Lower lobe of right lung (tissue), 2 donors: ENCODE data around the gene FAM240A. TPM values are rescaled to one million over a fixed set of nuclear protein-coding genes. Genes with fewer than 3 reads are reported as not detected.
"Not testable (repeated sequence)": the region's sequence is repeated elsewhere in the genome, so short reads cannot be mapped to it uniquely, and the experiment has no call there.

Source experiments
- ATAC-seq, 2 donors: fragments of 200-7000 bp; cut with Tn5 transposase; one replicate each; pipeline ENCODE4 v1.9.1; 2020 to 2022; ENCODE audit warnings: mild to moderate bottlenecking in 2 of 2, moderate library complexity in 2 of 2
- DNase-seq: peaks from one replicate; pipeline ENCODE4 v3.0.0-alpha.2; 2020
- H3K27ac ChIP-seq: fragments of 200-600 bp; one replicate; pipeline ENCODE4 v1.8.0; 2022
- H3K27me3 ChIP-seq: fragments of 200-600 bp; one replicate; pipeline ENCODE4 v1.8.0; 2022; ENCODE audit warnings: low read depth
- H3K36me3 ChIP-seq: fragments of 200-600 bp; one replicate; pipeline ENCODE4 v1.8.0; 2022; ENCODE audit warnings: mild to moderate bottlenecking
- H3K4me1 ChIP-seq: fragments of 200-600 bp; one replicate; pipeline ENCODE4 v1.8.0; 2022
- H3K4me3 ChIP-seq: fragments of 200-600 bp; one replicate; pipeline ENCODE4 v1.8.0; 2022; ENCODE audit warnings: mild to moderate bottlenecking
- H3K9me3 ChIP-seq: fragments of 200-600 bp; one replicate; pipeline ENCODE4 v1.8.0; 2022
- CTCF ChIP-seq: fragments of 200-600 bp; IDR thresholded peaks from one replicate; pipeline ENCODE4 v1.8.0; 2022; ENCODE audit warnings: antibody characterized with exemption, mild to moderate bottlenecking
- intact Hi-C: fragments of 100-400 bp; cut with DNase I; formaldehyde crosslinking; loops from one replicate; pipeline ENCODE4 v1.11.0; 2022
- total RNA-seq: library from RNA; stranded (reverse); fragmentation: NEBNext Ultra II Directional; extraction: Animal tissue kit (Norgen Biotek cat#: 25700); gene quantifications from one replicate; pipeline ENCODE4 v1.2.1, GENCODE V29; 2021
- donor health status: DM: no; HTN: yes; CAD: no; lungs with severe emphysema.

Gene FAM240A
- total RNA-seq, 1 donor from 2014 or later = not detected

- Histone ChIP-seq H3K4me1 (peaks cover 8% of the 10 kb centered on the region), H3K36me3 (no peaks in the 10 kb centered on the region), H3K27ac (no peak overlapping the region), H3K9me3 (no peaks in the 10 kb centered on the region), H3K4me3 (no peak overlapping the region), H3K27me3 (peaks cover 14% of the 10 kb centered on the region)
- DNase-seq (no peak), ATAC-seq (no peak)
- no peak for TF ChIP-seq CTCF
- intact Hi-C loops = no loop called here
Measured at GRCh38 chr3:46576386-46576785, 35.9 kb upstream of the FAM240A start.

- H3K4me3 ChIP-seq = no peak overlapping the region
- TF ChIP-seq CTCF = no peak
- intact Hi-C loops = no loop called here
Measured at GRCh38 chr3:46576879-46577278, 35.4 kb upstream of the FAM240A start.

GRCh38 chr3:46577580-46578249, 34.6 kb upstream of the FAM240A start:
- H3K36me3 ChIP-seq, H3K9me3 ChIP-seq, DNase-seq, intact Hi-C loops, H3K4me3 ChIP-seq, H3K4me1 ChIP-seq, H3K27ac ChIP-seq, ATAC-seq: not testable (repeated sequence)
- H3K27me3 ChIP-seq = peaks cover 14% of the 10 kb centered on the region

More at GRCh38 chr3:46576879-46577278, 35.4 kb upstream of the FAM240A start:
- DNase-seq = no peak
- Histone ChIP-seq H3K9me3 (no peaks in the 10 kb centered on the region), H3K4me1 (peaks cover 8% of the 10 kb centered on the region), H3K36me3 (no peaks in the 10 kb centered on the region), H3K27ac (no peak overlapping the region), H3K27me3 (peaks cover 14% of the 10 kb centered on the region)
- peak; percentile 51 to 69 for ATAC-seq

- no peak for ATAC-seq
- Histone ChIP-seq H3K27ac (no peak overlapping the region), H3K4me1 (peaks cover 8% of the 10 kb centered on the region), H3K27me3 (peaks cover 14% of the 10 kb centered on the region), H3K4me3 (no peak overlapping the region), H3K36me3 (no peaks in the 10 kb centered on the region), H3K9me3 (no peaks in the 10 kb centered on the region)
- DNase-seq = no peak
- TF ChIP-seq CTCF = no peak
- intact Hi-C loops = no loop called here
Measured at GRCh38 chr3:46578973-46579755, 33.2 kb upstream of the FAM240A start.

- TF ChIP-seq CTCF = no peak
- Histone ChIP-seq H3K4me3 (no peak overlapping the region), H3K36me3 (no peaks in the 10 kb centered on the region), H3K27ac (no peak overlapping the region), H3K9me3 (no peaks in the 10 kb centered on the region), H3K27me3 (peaks cover 14% of the 10 kb centered on the region), H3K4me1 (peaks cover 8% of the 10 kb centered on the region)
- DNase-seq (no peak), ATAC-seq (no peak)
- intact Hi-C loops = no loop called here
Measured at GRCh38 chr3:46579756-46580286, 32.5 kb upstream of the FAM240A start.

GRCh38 chr3:46580675-46581074, 31.6 kb upstream of the FAM240A start:
- no peak for ATAC-seq
- Histone ChIP-seq H3K4me1 (peaks cover 8% of the 10 kb centered on the region), H3K9me3 (no peaks in the 10 kb centered on the region), H3K4me3 (no peak overlapping the region), H3K27ac (no peak overlapping the region), H3K36me3 (no peaks in the 10 kb centered on the region), H3K27me3 (peaks cover 12% of the 10 kb centered on the region)
- no peak for DNase-seq
- no peak for TF ChIP-seq CTCF
- intact Hi-C loops = no loop called here
